ENCODE results near the gene ZNF469.

ZNF469 gene

DNA sequence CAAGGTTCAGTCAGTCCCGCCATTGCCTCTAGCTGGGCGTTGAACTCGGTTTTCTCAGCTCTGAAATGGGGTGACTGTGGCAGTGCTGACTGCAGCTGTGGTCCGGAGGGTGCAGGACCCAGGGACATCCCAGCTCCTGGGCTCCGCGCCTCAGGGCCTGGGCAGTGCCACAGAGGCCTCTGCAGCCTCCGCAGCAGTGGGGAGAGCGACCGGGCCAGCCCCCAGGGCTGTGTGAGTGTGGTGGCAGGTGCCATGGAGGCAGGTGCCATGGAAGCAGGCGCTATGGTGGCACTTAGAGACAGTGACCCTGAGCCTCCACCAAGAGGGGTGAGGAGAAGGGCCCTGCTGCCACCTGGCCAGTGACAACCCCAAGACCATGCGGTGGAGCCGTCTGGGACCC, 30.9 kb downstream of the ZNF469 start:
- no peak for DNase-seq

DNA sequence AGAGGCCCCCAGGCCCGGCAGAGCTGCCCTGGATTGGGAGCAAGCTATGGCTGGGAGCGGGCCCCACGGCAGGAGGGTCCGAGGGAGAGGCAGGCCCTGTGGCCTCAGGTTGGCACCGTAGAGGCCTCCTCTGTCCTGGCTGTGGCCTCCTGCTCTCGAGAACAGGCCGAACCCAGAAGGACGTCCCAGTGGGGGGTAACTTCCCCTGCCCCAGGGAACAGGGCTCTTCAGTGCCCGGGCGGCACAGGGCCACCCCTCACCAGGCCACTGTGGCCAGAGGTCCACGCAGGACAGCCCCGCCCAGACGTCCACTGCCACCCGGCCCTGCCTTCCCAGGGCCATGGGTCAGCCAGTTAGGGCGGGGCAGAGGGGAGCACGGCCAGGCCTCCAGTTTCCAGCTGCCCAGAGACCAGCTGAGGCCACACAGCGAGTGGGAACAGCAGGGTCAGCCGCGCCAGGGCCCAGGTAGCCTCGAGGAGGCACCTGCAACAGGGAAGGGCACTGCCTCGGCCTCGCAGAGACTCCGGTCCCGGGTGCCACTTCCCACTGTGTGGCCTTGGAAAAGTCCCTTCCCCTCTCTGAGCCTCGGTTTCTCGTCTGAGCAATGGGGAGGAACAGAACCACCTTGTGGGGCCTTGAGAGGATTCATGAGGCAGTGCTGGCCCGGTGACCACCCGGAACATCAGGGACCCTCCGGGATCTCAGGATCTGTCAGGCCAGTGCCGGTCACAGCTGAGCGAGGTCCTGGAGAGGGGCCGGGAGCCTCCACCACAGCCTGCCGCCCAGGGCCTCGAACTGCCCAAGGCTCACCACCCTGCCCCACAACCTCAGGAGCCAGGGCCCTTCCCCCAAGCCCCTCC, 32.0 kb downstream of the ZNF469 start:
- no peak for DNase-seq

DNA sequence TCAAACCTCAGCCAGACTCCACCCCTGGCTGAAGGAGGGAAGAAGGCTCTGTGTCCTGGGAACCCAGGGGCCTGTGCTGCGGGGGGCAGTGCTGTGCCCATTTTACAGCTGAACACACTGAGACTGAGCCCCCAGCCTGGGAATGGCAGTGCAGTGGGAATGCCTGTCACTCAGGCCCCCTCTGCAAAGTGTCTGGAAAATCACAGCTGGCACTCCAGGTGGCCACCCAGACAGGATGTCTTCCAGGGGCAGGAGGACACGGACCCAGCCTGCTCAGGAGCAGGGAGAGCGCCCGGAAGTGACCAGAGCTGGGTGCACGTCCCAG, 32.6 kb downstream of the ZNF469 start:
- DNase-seq, result no peak

- DNase-seq, result no peak
Observed at GRCh38 chr16:88415713-88416323, 33.1 kb downstream of the ZNF469 start.

DNA sequence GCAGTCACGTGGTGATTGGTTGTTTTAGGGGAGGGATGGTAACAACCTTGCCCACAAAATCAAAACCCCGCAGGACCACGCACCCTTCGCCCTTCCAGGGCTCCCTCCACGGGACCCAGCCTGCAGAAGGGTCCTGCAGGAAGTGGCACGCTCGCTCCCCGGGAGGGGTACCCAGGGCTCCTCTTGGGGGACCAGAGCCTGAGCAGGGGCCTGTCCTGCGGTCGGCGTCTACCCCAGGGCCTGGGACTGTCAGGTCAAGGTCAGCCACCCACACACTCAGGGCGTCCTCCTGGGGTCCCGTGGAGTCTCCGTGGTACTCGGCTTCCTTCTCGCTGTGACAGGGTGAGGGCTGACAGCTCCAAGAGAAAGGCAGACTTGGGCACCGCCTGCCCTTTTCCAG, 33.9 kb downstream of the ZNF469 start:
- DNase-seq, result no peak

DNA sequence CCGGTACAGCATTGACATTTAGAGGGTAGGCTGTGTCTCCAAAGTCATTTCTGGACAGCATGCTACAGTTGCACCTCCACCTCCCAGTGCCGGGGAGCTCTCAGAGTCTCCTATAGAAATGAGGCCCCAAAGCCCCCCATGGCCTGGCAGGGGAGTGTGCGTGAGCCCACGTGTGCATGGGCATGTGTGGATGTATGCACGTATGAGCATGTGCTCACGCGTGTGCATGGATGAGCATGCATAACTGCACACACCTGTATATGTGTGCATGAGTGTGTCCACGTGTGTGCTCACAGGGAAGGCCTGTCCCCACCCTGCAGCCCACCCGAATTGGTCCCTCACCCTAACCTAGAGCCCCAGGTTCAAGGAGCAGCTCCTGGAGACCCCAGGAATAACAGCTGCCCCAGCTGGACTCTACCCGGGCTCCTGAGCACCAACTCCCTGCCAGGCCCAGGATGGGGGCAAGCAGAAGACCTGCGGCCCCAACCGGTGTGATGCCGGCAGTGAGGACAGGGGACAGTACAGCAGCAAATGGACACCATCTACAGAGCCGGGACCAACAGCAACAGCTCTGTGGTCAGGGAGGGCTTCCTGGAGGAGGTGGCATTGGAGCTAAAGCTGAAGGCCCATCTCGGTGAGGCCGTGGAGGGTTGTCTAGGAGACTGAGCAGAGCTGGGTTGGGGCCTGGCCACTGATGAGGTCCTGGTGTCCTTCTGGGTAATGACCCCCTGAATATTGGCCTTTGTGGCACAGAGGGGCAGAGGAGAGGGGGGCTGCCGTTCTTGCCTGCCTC, 35.1 kb downstream of the ZNF469 start:
- DNase-seq, result no peak

DNA sequence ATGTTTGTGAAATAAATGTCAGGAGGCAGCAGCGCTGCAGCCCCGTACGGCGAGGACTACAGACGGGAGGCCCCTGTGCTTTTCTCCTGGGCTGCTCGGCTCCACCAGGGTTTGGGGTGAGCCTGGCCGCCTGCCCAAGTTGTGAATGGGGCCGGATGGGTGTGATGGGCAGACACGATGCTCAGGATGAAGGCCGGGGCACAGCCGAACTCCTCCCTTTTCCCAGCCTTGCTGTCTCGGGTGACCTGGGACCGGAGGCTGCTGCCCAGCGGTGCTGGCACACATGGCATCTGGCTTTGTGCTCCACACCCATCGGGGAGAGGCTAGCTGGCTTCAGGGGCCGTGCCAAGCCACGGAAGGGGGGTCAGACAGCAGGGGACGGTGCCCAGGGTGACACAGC, 36.1 kb downstream of the ZNF469 start:
- no peak for DNase-seq

DNA sequence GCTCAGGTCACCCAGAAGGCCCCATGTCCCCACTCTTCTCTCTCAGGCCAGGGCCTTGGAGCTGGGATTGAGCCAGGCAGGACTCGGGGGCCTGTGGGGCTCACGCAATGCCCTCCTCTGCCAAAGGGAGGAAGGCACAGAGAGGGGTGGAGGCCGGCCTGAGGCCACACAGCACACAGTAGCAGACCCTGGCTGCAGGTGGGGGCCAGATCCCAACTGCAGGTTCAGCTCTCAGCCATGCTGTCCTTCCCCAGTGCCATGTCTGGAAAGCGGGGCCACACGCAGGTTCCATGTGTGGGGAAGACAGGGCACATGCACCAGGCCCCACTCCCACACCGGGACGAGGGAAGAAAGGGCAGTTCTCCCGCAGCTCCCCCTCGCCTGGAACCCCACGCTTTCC, 37.0 kb downstream of the ZNF469 start:
- DNase-seq, result no peak

- DNase-seq, result no peak
Observed at GRCh38 chr16:88420496-88420895, 37.7 kb downstream of the ZNF469 start.

DNA sequence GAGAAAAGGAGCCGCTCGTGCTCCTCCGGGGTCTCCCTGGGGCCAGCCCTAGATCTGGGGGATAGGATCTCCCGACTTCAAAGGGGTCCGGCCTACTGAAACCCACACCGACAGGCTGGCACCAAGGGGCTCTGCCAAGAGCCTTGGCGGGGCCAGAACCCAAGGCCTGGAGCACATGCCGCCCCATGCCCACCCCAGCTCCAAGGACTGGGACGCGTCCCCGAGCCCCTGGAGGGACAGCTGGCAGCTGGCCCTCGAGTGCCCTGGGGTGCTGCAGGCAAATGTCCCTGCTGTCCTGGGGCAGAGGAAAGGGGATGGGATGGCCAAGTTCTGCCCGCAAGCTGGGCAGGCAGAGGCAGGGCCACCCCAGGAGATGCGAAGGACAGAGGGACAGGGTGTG, 38.5 kb downstream of the ZNF469 start:
- DNase-seq, result no peak

DNA sequence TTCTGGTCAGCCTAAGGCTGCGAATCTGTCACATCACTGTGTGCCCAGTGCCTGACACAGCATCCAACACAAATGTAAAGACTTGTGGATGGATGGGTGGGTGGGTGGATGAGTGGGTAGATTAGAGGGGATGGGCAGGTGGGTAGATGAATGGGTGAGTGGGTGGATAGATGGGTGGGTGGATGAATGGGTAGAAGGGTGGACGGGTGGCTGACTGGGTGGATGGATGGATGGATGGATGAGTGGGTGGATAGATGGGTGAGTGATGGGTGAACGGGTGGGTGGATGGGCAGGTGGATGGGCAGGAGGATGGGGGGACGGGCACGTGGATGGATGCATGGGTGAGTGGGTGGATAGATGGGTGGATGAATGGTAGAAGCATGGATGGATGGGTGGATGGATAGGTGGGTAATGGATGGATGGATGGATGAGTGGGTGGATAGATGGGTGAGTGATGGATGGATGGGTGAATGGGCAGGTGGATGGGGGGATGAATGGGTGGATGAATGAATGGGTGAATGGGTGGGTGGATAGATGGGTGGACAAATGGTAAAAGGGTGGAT, 39.2 kb downstream of the ZNF469 start:
- DNase-seq, result no peak

GRCh38 chr16:88422733-88423447, 40.1 kb downstream of the ZNF469 start:
- no peak for DNase-seq

DNA sequence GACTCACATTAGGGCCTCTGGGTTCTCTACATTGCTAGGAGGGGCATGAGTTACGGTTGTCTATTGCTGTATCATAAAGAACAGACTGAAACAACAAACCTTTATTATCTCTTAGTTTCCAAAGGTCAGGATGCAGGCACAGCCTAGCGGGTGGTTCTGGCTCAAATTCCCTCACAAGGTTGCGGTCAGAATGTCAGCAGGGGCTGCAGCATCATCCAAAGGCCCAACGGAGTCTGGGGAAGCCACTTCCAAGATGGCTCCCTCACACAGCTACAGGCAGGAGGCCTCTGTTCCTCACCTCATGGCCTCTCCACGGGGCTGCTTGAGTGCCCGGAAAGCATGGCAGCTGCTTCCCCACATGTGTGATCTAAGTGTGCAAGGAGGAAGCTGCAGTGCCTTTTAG, 40.7 kb downstream of the ZNF469 start:
- DNase-seq, result no peak

GRCh38 chr16:88424587-88425235, 42.0 kb downstream of the ZNF469 start:
- DNase-seq, result no peak

DNA sequence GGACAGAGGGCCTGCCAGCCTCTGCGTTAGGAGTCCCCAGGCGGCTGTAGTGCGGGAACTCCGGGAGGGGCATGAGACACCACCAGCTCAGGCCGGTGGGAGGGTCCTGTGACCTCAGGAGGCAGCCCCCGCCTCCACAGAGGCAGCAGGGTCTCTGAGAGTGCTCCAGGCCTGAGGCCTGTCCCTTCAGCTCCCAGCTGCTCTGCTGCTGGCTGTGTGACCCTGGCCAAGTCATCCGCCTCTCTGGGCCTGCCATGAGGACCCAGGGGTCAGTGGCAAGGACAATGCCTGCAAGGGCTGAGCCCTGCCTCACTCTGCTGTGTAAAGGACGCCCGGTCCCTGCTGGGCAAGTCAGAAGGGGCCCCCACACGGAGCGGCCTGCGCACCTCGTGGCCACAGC, 43.3 kb downstream of the ZNF469 start:
- no peak for DNase-seq

DNA sequence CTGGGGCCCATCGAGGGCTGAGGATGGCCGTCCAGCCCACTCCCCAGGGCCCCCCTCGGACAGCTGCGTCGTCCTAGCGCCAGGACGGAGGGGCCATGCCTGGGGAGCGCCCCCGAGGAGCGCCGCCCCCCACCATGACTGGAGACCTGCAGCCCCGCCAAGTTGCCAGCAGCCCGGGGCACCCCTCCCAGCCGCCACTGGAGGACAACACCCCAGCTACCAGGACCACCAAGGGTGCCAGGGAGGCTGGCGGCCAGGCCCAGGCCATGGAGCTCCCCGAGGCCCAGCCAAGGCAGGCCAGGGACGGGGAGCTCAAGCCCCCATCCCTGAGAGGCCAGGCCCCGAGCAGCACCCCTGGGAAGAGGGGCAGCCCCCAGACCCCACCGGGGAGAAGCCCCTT, 44.6 kb downstream of the ZNF469 start:
- no peak for DNase-seq

GRCh38 chr16:88428156-88428555, 45.4 kb downstream of the ZNF469 start:
- no peak for DNase-seq

- DNase-seq, result no peak
Observed at GRCh38 chr16:88428616-88429386, 46.0 kb downstream of the ZNF469 start.

GRCh38 chr16:88429387-88430184, 46.8 kb downstream of the ZNF469 start:
- no peak for DNase-seq

DNA sequence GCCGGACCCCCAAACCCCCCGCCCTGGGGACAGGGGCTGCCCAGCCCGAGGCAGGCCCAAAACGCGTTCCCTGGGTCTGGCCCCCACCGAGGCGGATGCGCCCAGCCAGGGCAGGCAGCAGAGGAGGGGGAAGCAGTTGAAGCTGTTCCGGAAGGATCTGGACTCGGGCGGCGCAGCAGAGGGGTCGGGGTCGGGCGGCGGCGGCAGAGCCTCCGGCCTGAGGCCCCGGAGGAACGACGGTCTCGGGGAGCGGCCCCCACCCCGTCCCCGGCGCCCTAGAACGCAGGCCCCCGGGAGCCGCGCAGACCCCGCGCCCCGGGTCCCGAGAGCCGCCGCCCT, 47.4 kb downstream of the ZNF469 start:
- DNase-seq, result no peak

All from amniotic stem cell (primary cell).